IPS DF 19.7 (cell line): Measurements from ENCODE around the gene PXYLP1.

ENCODE experiments used
- DNase-seq: peaks from one replicate; pipeline ENCODE4 v3.0.0-alpha.2; 2013; ENCODE audit warnings: low read depth, low spot score

Gene PXYLP1

DNA sequence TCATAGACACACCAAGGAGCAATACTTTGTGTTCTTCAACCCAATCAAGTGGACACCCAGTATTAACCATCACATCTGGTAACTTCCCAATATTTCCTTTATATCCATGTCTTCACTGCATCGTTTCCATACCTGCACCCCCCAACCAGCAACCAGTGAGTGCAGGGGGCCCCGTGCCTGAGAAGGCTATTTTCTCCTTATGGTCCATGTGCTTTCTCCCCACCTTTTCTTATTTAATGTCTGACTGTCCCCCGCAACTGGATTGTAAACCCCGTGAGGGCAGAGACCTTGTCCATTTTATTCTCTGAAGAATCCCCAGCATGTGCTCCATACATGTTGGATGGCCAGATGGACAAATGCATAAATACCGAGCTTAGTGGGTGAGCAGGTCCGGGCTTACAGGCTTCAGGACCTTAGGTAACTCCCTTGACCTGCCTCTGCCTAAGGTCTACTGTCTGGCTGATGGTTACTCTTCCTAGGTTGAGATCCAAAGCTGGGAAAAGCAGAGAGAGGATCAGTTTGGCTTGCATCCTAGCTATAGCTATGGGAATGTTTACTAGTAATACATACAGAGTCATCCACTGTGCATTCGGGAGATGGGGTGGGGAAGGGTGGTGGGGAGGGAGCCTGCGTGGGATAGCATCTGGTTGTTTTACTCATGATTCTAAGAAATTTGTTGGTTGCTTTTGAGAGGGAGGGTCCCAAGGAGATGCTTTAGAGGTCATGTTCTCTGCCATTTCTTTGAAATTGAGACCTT, 41.5 kb downstream of the PXYLP1 start:
- no peak for DNase-seq

DNA sequence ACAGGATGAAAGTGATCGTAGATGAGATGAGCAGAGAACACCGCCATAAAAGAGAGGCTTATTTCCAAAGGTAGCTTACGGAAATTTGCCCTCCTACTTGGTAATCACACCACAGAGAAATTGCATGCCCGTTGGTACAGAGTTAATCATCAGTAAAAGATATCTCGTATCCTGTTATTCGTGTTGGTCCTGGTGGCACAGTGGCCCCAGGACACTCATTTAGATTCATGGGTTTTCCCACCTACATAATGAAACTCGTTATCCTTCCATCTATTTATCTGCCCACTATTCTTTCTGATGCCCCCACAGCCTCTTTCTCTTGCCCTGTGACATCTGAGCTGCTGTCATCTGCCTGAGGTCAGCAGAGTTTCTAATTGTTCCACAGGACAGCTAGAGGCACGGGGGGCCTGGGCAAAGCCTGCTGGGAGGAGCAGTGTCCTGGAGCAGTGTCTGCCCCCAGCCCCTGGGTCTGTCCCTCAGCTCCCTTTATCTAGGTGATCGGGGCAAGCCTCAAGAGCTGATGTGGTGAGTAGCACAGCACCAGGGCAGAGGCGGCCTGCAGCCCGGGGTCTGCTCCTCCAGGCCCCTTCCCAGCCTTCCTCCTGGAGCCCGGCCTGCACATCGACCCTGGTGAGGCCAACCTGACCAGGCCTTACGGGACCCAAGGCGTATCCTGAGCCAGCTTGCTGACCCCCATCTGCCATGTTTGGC, 42.2 kb downstream of the PXYLP1 start:
- DNase-seq, result no peak

DNA sequence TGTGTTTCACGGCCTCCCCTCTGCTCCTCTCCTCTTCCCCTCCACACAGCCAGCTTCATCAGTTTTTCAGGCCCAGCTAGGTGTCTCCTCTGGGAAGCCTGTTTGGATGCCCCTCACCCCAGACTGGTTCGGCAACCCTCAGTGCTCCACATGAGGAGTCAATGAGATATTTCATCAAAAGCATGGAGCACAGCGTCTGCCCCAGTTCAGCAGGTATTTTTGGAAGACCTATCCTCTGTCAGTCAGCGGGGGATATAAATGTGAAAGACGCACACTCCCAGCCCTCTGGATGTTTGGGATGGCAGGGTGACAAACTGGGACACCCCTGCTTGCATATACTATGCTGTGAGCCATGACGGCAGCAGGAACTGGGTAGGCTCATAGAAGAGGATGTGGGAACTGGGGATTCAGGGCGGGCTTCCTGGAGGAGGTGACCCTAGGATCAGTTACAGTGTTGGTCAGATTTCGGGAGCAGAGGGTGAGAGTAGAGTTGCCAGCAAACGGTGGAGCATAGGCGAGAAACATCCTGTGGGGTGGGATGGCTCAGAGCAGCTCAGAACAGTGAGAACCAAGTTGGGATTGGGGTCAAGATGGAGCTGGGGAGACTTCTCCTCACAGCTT, 42.9 kb downstream of the PXYLP1 start:
- no peak for DNase-seq

DNA sequence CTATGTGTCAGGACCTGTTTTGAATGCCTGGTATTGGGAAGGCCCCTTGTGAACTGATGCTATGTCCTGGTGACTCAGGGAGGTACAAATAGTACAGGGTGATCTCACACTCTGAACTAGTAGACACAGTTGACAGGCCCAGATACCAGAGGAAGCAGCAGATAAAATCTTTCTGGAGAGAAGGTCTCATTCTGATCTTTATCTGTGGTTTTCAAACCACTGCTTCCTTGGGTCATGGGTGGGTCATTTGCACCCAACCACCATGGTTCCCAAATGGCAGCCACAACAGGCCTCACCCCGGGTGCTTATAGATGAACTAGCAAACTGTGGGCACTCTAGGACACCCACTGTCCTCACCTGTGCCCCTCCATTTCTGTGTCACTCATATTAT, 43.4 kb downstream of the PXYLP1 start:
- DNase-seq, result no peak

DNA sequence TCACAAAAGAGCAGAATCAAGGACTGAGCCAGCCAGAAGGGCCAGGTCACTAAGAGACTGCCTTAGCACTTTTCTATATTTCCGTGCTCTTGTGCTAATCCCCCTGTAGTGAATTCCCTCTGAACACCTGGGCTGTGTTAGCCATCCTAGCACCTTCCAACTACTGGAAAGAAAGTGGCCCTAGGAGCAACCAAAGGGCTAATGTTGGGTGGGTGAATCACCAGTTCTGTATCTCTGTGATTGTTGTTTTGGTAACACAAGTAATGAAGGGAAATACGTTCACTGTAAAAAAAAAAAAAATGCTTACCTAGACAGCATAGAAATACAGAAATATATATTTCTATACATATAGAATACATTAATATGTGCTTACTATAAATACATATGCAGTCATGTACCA, 43.9 kb downstream of the PXYLP1 start:
- no peak for DNase-seq

DNA sequence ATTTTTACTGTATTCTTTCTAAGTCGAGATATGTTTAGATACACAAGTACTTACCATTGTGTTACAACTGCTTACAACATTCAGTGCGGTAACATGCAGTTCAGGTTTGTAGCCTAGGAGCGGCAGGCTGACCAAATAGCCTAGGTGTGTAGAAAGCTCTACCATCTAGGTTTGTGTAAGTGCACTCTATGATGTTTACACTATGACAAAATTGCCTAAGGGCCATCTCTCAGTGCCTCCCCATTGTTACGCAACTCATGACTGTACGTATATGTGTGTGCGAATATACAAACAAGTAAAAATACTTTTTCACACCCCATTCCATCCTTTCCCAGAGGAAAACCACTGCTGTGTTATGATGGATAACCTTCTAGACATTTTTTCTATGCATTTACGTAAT, 44.3 kb downstream of the PXYLP1 start:
- no peak for DNase-seq

DNA sequence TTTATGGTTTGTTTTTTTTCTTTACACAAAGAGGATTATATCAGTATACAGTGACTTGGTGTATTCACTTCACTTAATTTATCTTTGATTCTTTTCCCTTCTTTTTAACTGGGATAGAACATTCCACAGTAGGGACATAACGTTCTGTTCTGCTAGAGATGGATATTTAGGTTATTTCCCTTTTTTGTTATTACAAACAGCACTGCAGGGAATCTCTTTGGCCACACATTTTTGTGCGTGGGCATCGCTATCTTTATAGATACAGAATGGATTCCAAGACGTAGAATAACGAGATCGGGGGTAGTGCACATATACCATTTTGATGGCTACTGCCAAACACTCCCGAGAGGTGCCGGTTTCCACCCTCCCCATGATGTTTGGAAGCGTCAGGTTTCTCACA, 44.8 kb downstream of the PXYLP1 start:
- DNase-seq, result no peak

DNA sequence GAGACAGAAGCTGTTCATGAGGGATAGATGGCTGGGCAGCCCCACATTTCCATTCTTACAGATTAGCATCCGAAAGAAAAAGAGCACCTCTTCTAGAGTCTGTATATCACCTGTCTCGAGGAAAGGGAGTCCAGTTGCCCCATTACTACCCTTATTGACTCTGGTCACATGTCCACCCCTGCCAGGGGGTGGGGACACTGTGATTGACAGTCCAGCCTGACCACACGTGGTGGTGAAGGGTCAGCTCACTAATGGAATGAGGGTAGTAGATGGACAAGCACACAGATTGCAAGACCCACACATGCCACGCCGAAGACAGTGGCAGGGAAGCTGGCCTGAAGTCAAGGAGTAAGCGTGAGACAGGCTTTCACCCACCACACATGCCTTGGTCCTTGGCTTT, 45.8 kb downstream of the PXYLP1 start:
- DNase-seq, result no peak

DNA sequence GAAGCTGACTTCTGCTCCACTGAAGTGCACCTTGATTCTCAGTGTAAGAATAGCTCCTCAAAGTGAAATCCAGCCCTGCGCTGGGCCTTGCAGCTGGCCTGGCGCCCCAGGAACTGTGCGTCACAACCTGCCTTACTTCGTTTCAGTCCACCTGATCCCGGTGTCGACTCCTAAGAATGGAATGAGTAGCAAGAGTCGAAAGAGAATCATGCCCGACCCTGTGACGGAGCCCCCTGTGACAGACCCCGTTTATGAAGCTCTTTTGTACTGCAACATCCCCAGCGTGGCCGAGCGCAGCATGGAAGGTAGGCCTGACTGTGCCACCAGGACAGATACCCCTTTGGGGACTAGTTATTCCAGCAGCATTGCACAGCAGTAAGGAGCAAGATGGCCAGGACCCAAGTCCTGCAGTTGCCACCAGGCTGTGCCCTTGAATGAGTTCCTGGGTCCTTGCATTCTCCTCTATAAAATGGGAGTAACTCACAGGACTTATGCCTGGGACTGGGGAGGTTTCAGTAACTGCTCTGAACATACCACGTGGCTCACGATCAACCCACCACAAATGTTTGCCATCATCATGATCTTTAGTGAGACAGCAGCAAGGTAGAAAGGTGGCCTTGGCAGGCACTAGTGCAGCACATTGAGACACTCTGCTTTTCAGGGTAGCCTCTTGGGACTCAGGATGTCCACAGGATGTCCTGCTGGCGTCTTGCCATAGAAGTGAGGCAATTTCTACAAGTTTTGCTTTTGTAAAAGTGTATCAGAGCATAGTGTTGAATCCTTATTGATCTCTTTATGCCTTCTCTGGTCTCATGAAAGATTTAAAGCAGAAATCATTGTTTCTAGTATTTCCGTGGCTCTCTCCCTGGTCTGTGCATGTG, 46.8 kb downstream of the PXYLP1 start:
- DNase-seq, result no peak

DNA sequence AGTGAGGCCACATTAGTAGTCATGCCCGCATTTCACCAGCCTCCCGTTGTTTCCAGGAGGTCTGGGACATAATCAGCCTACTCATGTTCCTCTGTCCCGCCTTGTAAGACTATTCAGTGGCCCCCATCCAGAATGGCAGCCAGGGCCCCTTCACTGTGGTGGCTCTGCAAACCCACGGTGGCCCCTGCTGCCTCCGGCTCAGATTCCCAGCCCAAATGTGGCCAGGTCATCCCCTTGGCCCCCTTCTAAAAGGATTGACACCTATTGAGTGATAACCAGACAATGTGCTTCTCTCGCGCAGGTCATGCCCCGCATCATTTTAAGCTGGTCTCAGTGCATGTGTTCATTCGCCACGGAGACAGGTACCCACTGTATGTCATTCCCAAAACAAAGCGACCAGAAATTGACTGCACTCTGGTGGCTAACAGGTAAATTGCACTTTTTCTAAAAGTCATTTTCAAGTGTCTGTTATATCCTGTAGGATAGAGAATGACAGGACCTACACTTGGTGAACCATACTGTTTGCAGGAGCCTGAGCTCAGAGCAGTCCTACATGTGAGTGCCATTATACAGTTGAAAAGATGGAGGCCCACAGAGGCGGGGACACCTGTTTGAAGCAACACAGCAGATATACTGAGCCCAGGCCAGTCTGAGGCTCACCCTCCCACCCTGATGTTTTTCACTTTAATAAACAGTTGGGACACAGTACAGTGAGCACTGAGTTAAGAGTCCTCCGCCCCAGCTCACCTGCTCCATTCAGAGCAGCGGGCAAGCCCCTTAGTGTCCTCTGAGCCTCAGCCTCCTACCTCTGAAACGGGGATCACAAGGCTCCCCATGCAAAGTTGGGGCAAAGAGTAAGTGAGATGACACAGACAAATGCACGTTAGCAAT, 47.7 kb downstream of the PXYLP1 start:
- peak; percentile 9 for DNase-seq

DNA sequence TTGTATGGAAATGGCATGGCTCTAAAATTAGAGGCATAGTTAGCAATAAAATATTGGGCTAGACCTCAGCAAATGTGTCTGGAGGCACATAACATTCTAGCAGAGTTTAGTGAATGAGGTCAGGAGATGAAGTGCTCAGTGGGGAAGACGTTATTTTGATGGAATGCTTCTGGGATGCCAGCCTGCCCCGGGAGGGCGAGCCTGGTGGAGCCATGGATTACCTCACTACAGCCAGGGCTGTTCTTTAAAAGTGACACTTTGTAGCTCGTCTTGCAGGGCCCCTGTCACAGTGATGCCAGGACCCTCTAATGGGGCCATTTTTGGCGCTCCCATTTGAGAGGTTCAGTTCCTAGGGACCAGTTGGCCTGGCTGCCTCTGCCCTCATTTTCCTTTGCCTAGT, 48.5 kb downstream of the PXYLP1 start:
- no peak for DNase-seq

DNA sequence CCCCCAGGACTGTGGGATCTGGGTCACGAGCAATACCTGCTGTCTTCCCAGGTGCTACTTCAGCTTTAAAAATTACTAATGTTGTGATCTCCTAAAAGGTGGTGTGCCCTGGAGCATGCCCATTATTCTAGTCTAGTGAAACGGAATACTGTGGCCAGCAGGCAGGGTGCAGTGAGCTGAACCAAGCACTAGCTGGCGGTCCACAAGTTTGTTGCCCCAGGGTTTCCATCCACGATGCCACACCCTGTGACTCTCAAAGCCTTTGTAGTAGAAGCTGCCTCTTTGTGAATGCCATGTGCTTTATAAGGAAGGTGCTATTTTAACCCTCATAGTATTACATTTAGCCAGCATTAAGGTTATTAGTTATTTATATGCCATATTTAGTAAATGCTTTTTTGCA, 49.1 kb downstream of the PXYLP1 start:
- DNase-seq, result no peak

DNA sequence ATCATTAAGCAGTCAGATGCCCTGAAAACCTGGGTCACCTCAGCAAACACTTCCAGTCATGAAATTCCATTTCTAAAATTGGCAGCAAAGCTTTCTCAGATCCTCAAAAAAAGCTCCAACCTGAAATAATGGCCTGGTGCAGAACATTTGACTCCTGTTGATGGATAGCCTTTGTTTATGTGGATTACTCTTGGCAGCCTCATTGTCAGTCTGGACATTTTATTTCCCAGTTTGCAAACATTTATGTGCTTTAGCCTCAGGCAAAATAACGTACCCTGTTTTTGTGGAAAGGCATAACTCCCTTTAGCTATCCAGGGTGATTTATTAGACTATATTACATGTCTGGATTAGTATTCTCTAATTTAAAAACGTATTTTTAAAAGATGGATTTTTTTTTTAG, 53.9 kb downstream of the PXYLP1 start:
- DNase-seq, result no peak

DNA sequence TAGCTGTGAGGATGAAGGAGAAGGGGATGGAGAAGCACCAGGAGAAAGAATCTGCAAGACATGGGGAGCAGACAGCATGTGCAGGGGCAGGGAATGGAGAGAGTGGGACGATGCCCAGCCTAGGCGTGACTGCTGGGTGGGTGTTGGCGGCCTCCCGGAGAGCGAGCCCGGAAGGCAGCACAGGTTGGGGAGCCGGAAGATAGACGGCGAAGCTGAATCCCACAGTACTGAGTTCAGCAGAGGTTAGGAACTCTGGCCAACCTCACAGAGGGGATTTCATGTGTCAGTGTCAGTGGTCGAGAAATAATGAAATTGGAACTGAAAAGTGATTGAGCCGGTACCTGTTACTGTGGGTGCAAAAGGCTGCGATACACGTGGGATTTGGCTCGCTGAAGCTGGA, 55.2 kb downstream of the PXYLP1 start:
- DNase-seq, result no peak

DNA sequence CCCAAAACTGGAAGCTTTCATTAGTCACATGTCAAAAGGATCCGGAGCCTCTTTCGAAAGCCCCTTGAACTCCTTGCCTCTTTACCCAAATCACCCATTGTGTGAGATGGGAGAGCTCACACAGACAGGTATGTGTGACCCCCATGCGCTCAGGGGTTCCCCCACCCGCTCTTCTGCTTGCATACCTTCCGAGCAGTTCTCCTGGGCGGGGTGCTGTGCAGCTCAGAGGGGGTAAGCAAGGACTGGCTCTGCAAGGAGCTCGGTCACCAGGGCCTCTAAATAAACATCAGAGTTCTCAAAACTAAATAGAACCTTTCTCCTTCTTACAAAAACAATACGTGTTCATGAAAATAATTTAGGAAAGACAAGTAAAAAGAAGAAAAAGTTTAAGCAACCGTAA, 55.7 kb downstream of the PXYLP1 start:
- DNase-seq, result no peak

DNA sequence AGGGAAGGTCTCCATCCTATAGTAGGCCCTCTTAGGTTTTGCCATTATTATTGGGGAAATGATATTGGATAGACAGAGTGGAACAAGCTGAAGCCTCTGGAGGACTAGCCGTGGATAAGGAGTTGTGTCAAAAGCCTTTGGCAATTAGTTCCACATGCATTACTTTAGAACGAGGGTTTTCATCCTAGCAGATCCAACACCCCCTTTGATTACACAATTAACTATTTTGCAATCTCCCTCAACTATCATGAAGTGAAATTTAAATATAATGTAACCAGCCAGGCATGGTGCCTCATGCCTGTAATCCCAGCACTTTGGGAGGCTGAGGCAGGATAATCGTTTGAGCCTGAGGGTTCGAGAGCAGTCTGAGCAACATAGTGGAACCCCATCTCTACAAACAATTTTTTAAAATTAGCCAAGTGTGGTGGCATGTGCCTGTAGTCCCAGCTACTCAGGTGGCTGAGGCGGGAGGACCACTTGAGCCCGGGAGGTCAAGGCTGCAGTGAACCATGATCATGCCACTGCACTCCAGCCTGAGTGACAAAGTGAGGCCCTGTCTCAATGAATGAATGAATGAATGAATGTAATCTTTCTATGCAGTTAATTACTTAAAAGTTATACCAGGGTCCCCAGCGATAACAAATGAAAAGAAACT, 56.8 kb downstream of the PXYLP1 start:
- DNase-seq, result no peak

DNA sequence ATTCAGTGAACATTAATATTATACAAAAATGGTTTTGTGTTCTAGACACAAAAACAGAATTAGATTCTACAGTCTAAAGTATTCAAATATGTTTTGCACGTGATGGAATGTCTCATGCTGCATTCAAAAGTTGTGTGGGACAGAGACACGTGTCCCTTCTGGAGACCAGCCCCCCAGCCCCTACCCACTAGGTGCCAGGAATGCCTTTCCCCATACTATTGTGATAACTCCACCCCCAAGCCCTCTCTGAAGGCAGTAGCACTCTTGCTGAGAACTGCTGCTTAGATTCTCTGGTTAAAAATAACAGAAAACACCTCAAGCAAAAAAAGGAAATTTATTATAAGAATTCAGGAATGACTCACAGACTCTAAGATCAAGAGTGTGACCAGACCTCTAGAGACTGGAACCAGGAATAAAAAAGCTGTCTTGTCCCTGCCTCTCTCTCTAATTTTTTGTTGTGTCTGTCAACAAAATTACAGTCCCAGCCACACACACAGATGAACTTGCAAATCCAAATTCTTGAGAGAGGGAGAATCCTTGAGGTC, 57.7 kb downstream of the PXYLP1 start:
- DNase-seq, result no peak

DNA sequence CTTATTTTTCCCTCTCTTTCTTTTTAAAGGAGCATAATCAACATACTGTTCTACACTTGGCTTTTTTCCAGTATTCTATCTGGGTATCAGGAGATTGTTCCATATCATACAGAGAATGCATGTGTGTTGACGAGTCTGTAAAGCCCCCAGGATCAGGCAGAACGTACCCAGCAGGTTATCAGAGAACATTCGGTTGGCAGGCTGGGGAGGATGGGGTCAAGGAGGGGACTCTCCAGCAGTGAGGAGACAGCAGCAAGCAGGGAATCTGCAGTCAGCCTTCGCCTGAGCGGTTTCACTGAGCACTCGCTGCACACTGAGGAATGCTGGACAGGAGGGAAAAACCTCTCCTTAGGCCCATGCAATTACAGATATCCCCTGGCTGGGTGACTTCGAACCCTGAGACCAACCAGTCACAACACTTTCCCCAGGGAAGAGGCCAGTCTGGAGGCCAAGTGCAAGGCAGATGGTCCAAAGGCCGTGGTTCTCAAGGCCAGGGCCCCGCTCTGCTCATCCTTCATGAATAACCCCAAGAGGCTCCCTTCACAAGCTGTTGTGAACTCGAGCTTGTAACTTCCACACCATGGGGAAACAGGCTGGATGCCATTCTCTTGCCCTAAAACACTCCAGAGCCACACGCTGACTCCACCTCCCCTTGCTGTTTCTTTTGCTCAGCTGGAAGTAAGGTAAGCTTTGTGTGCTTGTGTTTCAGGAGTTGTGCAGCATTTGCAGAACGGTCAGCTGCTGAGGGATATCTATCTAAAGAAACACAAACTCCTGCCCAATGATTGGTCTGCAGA, 60.1 kb downstream of the PXYLP1 start:
- no peak for DNase-seq

DNA sequence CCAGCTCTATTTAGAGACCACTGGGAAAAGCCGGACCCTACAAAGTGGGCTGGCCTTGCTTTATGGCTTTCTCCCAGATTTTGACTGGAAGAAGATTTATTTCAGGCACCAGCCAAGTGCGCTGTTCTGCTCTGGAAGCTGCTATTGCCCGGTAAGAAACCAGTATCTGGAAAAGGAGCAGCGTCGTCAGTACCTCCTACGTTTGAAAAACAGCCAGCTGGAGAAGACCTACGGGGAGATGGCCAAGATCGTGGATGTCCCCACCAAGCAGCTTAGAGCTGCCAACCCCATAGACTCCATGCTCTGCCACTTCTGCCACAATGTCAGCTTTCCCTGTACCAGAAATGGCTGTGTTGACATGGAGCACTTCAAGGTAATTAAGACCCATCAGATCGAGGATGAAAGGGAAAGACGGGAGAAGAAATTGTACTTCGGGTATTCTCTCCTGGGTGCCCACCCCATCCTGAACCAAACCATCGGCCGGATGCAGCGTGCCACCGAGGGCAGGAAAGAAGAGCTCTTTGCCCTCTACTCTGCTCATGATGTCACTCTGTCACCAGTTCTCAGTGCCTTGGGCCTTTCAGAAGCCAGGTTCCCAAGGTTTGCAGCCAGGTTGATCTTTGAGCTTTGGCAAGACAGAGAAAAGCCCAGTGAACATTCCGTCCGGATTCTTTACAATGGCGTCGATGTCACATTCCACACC, 60.9 kb downstream of the PXYLP1 start:
- no peak for DNase-seq
